ENCODE results near the gene MAP2. TPM values are rescaled to one million over a fixed set of nuclear protein-coding genes. Genes with fewer than 3 reads are reported as not detected.

MAP2 gene
- polyA plus RNA-seq, 4 donors = 24.2 to 38.2 (median 30.6) TPM

DNA sequence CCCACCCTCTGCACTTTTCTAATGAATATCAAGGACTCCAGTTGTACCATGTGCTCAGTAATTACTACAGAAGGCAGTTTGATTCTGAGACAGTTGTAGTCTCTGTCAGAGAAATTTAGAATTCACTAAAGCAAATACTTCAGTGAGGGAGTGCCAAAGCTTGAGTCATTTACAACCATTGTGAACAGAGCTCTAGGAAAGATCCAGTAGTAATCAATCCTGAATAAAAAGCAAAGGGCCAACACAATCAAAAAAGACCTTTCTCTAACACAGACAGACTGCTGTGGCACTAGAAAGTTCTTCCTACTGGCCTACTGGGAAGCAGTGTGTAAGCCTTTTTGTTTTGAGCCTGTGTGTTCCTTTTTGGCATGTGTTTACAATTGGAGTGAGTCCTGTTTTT lies 212.2 kb downstream of the MAP2 start:
- no peak for DNase-seq (ENCODE audit: low read depth in 4 of 4, low spot score in 2 of 4)

- no peak for DNase-seq (ENCODE audit: low read depth in 4 of 4, low spot score in 2 of 4)
Measured at GRCh38 chr2:209637293-209637692, 213.4 kb downstream of the MAP2 start.

- no peak for DNase-seq (ENCODE audit: low read depth in 4 of 4, low spot score in 2 of 4)
Measured at GRCh38 chr2:209638346-209638745, 214.5 kb downstream of the MAP2 start.

DNA sequence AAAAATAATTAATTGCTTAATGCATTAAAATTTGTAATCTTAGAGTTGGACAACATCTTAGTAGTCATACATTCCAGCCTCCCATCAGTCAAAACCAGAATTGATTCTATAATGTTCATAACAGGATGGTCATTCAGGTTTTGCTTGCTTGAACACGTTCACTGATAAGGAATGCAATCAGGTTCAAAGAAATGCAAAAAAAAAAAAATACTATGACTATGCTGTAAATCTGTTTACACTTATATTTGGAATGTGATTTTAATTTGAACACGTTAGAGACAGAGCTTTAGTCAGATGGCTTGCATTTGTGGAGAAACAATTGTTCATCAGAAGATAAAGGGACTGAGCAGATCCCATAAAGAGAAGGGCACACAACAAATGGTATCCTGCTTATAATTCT lies 216.5 kb downstream of the MAP2 start:
- DNase-seq (ENCODE audit: low read depth in 4 of 4, low spot score in 2 of 4) = no peak

- DNase-seq (ENCODE audit: low read depth in 4 of 4, low spot score in 2 of 4) = no peak
Measured at GRCh38 chr2:209642146-209642820, 218.4 kb downstream of the MAP2 start.

DNA sequence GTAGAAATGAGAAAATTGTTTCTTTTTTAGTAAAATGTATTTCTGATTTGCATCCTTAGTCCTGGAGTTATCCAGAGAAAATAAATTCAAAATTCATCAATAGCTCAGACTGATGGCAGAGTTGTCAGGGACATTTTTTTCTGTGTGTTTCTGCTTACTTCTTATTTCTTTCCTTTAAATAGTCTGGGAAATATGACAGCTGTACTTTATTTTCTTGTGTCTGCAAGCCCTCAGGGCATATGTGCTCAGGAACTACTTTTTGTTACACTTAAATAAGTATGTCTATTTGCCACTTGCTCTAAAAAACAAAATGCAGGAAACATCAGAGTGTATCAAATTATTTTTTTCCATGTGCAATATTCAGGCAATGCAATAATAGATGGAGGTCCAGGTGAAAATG lies 221.0 kb downstream of the MAP2 start:
- DNase-seq (ENCODE audit: low read depth in 4 of 4, low spot score in 2 of 4) = no peak

DNA sequence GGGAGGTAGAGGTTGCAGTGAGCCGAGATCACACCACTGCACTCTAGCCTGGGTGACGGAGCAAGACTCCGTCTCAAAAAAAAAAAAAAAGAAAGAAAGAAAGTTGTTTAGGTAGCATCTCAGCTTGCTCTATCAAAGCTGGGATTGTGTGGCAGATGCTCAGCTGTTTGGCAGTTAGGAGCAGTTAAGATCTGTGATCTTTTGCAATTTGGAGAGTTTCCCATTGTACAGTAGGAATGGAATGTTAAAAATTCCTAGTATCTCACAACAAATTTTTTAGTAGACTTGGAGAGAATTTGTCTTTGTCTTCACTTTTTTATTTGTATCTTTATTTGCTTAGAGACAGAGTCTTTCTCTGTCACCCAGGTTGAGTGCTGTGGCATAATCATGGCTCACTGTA lies 224.9 kb downstream of the MAP2 start:
- no peak for DNase-seq (ENCODE audit: low read depth in 4 of 4, low spot score in 2 of 4)

GRCh38 chr2:209653134-209653533 lies 229.3 kb downstream of the MAP2 start:
- no peak for DNase-seq (ENCODE audit: low read depth in 4 of 4, low spot score in 2 of 4)

GRCh38 chr2:209661286-209661894 lies 237.5 kb downstream of the MAP2 start:
- no peak for DNase-seq (ENCODE audit: low read depth in 4 of 4, low spot score in 2 of 4)

GRCh38 chr2:209662021-209662420 lies 238.2 kb downstream of the MAP2 start:
- DNase-seq (ENCODE audit: low read depth in 4 of 4, low spot score in 2 of 4) = no peak

GRCh38 chr2:209663139-209663538 lies 239.3 kb downstream of the MAP2 start:
- no peak for DNase-seq (ENCODE audit: low read depth in 4 of 4, low spot score in 2 of 4)

DNA sequence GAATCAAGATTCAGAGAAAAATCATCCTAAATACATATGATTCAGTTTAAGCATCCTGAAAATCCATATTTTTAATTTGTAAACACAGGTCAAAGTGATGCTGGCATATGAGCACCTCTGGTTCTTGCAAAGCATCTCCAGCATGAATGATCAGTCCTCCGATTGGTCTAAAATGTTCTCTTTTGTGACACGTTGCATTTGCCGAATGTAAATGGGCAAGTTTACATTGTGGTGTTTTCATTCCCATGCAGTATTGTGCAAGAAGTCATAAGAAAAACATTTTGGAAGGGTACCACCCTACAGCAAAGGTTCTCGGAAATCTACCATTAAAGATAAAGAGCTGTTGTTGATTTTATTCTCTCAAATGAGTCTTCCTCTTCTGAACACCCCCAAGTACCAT lies 239.8 kb downstream of the MAP2 start:
- DNase-seq (ENCODE audit: low read depth in 4 of 4, low spot score in 2 of 4) = no peak

- no peak for DNase-seq (ENCODE audit: low read depth in 4 of 4, low spot score in 2 of 4)
Measured at GRCh38 chr2:209666296-209666695, 242.4 kb downstream of the MAP2 start.

GRCh38 chr2:209671020-209671680 lies 247.3 kb downstream of the MAP2 start:
- DNase-seq (ENCODE audit: low read depth in 4 of 4, low spot score in 2 of 4) = no peak

DNA sequence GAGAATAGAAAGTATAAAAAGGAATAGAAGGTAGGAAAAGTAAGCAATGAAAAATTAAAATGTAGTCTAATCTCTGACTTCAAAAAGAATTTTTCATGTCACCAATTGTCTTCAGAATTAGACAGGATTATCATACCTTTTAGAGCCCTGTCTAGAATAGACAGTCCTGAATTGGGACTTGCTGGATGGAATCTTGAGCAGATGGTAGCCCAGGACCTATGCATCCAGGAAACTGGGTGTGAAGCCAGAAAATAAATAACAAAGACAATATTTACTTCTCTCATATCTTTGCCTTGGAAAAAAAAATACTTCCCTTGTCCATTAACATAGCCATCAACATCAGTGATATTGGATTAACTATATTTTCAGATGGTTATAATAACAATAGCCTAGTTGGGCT lies 250.0 kb downstream of the MAP2 start:
- DNase-seq (ENCODE audit: low read depth in 4 of 4, low spot score in 2 of 4) = no peak

DNA sequence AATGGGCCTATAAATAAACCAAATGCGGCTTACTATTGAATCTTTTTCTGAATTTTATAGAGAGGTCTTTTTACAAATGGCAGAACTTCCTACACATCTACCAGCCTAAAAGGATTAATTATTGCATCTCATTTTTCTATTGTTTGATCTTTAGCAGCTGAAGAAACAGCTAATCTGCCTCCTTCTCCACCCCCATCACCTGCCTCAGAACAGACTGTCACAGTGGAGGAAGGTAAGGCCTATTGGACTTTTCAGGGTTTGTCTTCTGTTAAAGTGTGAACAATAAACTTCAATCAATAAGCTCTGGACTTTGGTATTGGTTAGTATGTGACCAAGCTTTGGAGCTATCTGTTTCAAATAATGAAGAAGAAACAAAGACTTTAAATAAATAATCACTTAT lies 256.7 kb downstream of the MAP2 start:
- no peak for DNase-seq (ENCODE audit: low read depth in 4 of 4, low spot score in 2 of 4)

GRCh38 chr2:209681201-209681735 lies 257.4 kb downstream of the MAP2 start:
- no peak for DNase-seq (ENCODE audit: low read depth in 4 of 4, low spot score in 2 of 4)

- no peak for DNase-seq (ENCODE audit: low read depth in 4 of 4, low spot score in 2 of 4)
Measured at GRCh38 chr2:209682646-209683045, 258.8 kb downstream of the MAP2 start.

DNA sequence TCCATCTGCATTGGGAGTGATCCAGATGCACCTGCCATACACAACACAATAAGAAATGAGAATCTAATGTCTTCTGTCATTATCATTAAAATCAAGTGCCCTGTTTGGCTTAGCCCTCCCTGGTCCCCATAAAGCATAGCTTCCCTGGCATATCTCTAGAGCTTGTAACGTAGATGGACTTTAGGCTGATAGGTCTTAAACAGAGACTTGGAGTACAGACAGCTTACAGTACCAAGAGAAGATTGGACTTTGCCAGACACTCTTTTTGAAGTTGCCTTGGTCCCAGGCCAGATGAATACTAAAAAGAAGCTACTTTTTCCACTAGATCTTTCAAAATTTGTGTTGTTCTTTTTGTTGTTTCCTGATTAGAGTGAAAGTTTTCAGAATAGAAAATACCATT lies 261.5 kb downstream of the MAP2 start:
- no peak for DNase-seq (ENCODE audit: low read depth in 4 of 4, low spot score in 2 of 4)

- DNase-seq (ENCODE audit: low read depth in 4 of 4, low spot score in 2 of 4) = no peak
Measured at GRCh38 chr2:209685963-209686362, 262.1 kb downstream of the MAP2 start.

DNA sequence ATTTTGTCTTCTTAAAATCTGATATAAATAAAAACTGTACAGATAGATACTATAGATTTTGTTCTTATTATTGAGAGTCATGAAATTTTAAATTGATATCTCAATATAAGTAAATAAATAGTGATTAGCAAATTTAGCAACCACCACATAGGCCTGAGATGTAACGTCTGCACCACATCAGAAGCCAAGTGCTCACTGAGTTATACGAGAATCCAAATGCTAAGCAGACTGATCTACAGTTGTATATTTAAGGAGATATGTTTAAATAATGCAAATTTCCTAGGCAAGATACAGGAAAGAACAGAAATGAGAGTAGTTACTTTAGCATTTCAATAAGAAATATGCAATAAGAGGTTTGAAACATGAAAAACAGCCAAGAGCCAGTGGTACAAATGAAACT lies 262.6 kb downstream of the MAP2 start:
- DNase-seq (ENCODE audit: low read depth in 4 of 4, low spot score in 2 of 4) = no peak

Data from left renal cortex interstitium (tissue), 4 donors.